Naive B cell (primary cell): Measurements from ENCODE around the gene MPLKIP. TPM values are rescaled to one million over a fixed set of nuclear protein-coding genes. Genes with fewer than 3 reads are reported as not detected.

ENCODE experiments used
- polyA plus RNA-seq, 6 donors: library from polyadenylated mRNA; unstranded; fragments of 300-500 nt; fragmentation: Illumina TruSeq; gene quantifications; one replicate each; pipeline ENCODE4 v1.2.3, GENCODE V29; 2021; ENCODE audit warnings: low read depth in 6 of 6

MPLKIP gene
- polyA plus RNA-seq, 6 donors from 2014 or later, result 69.6 to 105 (median 89.2) TPM

Other genes starting within 250 kb of the MPLKIP start
- 100 to 1,000 TPM in 1 of 6 donors, 10 to 100 TPM in 5; 21.1 to 148 (median 56.2) TPM for gene CDK13, start 184.4 kb downstream of the MPLKIP start, polyA plus RNA-seq
- 10 to 100 TPM in 1 of 6 donors, 1 to 10 TPM in 5; 4.1 to 11.4 (median 9.0) TPM for gene SUGCT, start 383 bp upstream of the MPLKIP start, polyA plus RNA-seq